GM12801 (cell line): ENCODE data around the gene RHOBTB1.

Experiments used
- TF ChIP-seq, protein P1 (sequence below): IDR thresholded peaks from one replicate; pipeline ENCODE4 v1.5.1; 2011; ENCODE audit warnings: control low read depth; ENCODE audit not compliant: insufficient read length; ENCODE audit errors: extremely low read depth

RHOBTB1 gene

GRCh38 chr10:60853107-60853506, 90.9 kb downstream of the RHOBTB1 start:
- TF ChIP-seq, protein P1, sequence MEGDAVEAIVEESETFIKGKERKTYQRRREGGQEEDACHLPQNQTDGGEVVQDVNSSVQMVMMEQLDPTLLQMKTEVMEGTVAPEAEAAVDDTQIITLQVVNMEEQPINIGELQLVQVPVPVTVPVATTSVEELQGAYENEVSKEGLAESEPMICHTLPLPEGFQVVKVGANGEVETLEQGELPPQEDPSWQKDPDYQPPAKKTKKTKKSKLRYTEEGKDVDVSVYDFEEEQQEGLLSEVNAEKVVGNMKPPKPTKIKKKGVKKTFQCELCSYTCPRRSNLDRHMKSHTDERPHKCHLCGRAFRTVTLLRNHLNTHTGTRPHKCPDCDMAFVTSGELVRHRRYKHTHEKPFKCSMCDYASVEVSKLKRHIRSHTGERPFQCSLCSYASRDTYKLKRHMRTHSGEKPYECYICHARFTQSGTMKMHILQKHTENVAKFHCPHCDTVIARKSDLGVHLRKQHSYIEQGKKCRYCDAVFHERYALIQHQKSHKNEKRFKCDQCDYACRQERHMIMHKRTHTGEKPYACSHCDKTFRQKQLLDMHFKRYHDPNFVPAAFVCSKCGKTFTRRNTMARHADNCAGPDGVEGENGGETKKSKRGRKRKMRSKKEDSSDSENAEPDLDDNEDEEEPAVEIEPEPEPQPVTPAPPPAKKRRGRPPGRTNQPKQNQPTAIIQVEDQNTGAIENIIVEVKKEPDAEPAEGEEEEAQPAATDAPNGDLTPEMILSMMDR: no peak

GRCh38 chr10:60849740-60850139, 94.2 kb downstream of the RHOBTB1 start:
- TF ChIP-seq, protein P1: no peak

DNA sequence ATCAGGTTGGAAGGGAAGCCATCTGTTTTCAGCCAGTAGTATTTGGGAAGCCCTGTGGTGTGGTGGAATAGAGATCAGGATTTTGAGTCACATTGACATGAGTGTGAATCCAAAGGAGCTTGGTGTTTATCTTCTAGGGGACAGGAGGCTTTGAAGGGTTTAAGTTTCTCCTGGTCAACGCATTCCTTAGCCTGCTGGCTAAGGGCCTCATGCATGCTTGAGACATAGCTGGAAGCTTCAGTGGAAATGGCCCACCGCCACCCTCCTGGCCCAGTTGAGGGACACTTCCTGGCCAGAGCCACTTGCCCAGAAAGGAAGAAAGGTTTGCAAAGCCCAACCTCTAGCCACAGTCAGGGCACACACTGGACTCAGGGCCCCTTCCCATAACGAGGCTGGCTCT, 94.8 kb downstream of the RHOBTB1 start:
- TF ChIP-seq, protein P1: no peak

- TF ChIP-seq, protein P1: no peak
Measured at GRCh38 chr10:60848680-60849079, 95.3 kb downstream of the RHOBTB1 start.

- TF ChIP-seq, protein P1: no peak
Measured at GRCh38 chr10:60848126-60848525, 95.9 kb downstream of the RHOBTB1 start.

DNA sequence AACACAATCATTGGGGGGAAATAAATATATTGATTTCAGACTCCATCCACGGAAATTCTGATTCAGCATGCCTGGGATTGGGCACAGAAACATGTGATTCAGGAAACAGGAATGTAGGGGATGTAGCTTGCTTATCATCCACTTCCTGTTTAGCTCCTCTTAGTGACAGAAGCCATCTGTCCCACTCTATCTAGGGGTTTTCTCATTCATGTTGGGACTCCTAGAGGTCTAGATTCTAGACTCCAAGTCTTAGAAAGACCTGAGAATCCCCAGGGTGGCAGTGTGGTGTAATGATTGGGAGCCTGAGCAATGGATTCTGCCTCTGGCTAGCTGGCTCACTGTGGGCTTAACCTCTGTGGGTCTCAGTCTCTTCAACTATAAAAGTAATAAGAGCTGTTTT, 97.8 kb downstream of the RHOBTB1 start:
- TF ChIP-seq, protein P1: no peak

GRCh38 chr10:60845038-60845437, 98.9 kb downstream of the RHOBTB1 start:
- TF ChIP-seq, protein P1: no peak

- TF ChIP-seq, protein P1: no peak
Measured at GRCh38 chr10:60842694-60843093, 101.3 kb downstream of the RHOBTB1 start.
